Aorta (tissue), 5 donors: Measurements from ENCODE around the gene GPC5. TPM values are rescaled to one million over a fixed set of nuclear protein-coding genes. Genes with fewer than 3 reads are reported as not detected.
"Not testable (repeated sequence)": the region's sequence is repeated elsewhere in the genome, so short reads cannot be mapped to it uniquely, and the experiment has no call there.

ENCODE experiments used
- ATAC-seq: fragments of 200-7000 bp; cut with Tn5 transposase; one replicate; pipeline ENCODE4 v1.9.1; 2022; ENCODE audit warnings: moderate library complexity; ENCODE audit not compliant: low FRiP score
- DNase-seq, 2 donors: peaks; one replicate each; pipeline ENCODE4 v3.0.0-alpha.2; 2020
- H3K27ac ChIP-seq, 2 donors: one replicate each; pipeline ENCODE4 v1.5.1; 2013; ENCODE audit warnings: low read length in 2 of 2, mild to moderate bottlenecking in 2 of 2, moderate library complexity in 2 of 2, control low read depth in 1 of 2, inconsistent platforms in 1 of 2, low read depth in 1 of 2
- H3K27me3 ChIP-seq, 2 donors: one replicate each; pipeline ENCODE4 v1.6.1; 2013; ENCODE audit warnings: control low read depth in 1 of 2, low read length in 1 of 2, mild to moderate bottlenecking in 1 of 2, moderate library complexity in 1 of 2; ENCODE audit not compliant: insufficient read depth in 2 of 2, control insufficient read depth in 1 of 2
- H3K36me3 ChIP-seq, 2 donors: one replicate each; pipeline ENCODE4 v1.6.1; 2013; ENCODE audit warnings: control low read depth in 1 of 2, low read length in 1 of 2, mild to moderate bottlenecking in 1 of 2; ENCODE audit not compliant: insufficient read depth in 2 of 2, control insufficient read depth in 1 of 2
- H3K4me1 ChIP-seq, 2 donors: one replicate each; pipeline ENCODE4 v1.6.1; 2013; ENCODE audit warnings: low read length in 2 of 2, control low read depth in 1 of 2, mild to moderate bottlenecking in 1 of 2, moderate library complexity in 1 of 2; ENCODE audit not compliant: insufficient read depth in 2 of 2, control insufficient read depth in 1 of 2
- H3K4me3 ChIP-seq, 2 donors: one replicate each; pipeline ENCODE4 v1.5.1; 2013; ENCODE audit warnings: low read length in 2 of 2, control low read depth in 1 of 2, mild to moderate bottlenecking in 1 of 2
- H3K9me3 ChIP-seq: one replicate; pipeline ENCODE4 v1.6.1; 2013; ENCODE audit warnings: mild to moderate bottlenecking, low read length; ENCODE audit not compliant: control insufficient read depth
- WGBS, 2 donors: extraction: QIAGEN DNeasy Blood & Tissue Kit; methylation state at CpG; one replicate each; pipeline ENCODE4 v1.1.7; 2013; 5-methylcytosine and 5-hydroxymethylcytosine counted together
- intact Hi-C, 2 donors: fragments of 100-400 bp; cut with DNase I; formaldehyde crosslinking; loops; one replicate each; pipeline versions ENCODE4 v1.14.2 to v1.15.0; 2022
- long read RNA-seq, 2 donors: library from polyadenylated mRNA; unstranded; transcript quantifications; one replicate each; pipeline ENCODE4 v2.0.0, GENCODE V29; 2020 to 2021
- polyA plus RNA-seq, 2 donors: library from polyadenylated mRNA; stranded (reverse); fragments of 200-250 nt; gene quantifications; one replicate each; pipeline ENCODE4 v1.2.3, GENCODE V29; 2013
- total RNA-seq, 2 donors: library from RNA; stranded (reverse); fragmentation: NEBNext Ultra II Directional; extraction: Animal tissue kit (Norgen Biotek cat#: 25700); gene quantifications; one replicate each; pipeline ENCODE4 v1.2.1, GENCODE V29; 2021
- donor health status: healthy with polysubstance abuse.
- donor health status: Bipolar disorder and iron deficiency.
- donor health status: DM: no; HTN: no; CAD: no.
- donor health status: DM: no; HTN: no; CAD: no.
- donor health status: DM: yes; HTN: yes; CAD: no.

GPC5 gene
- total RNA-seq (1 to 10 TPM in 1 of 2 donors, under 1 TPM in 1; 0.97 to 1.5 TPM), polyA plus RNA-seq (not detected)
- long read RNA-seq, donor 1, partial matches to known transcripts, result 0 of 2 reads
- long read RNA-seq, donor 1, other reads (novel, unspliced or antisense), result 2 of 2 reads
- long read RNA-seq, donor 2, partial matches to known transcripts, result 0 of 6 reads
- long read RNA-seq, donor 2, other reads (novel, unspliced or antisense), result 6 of 6 reads

DNA sequence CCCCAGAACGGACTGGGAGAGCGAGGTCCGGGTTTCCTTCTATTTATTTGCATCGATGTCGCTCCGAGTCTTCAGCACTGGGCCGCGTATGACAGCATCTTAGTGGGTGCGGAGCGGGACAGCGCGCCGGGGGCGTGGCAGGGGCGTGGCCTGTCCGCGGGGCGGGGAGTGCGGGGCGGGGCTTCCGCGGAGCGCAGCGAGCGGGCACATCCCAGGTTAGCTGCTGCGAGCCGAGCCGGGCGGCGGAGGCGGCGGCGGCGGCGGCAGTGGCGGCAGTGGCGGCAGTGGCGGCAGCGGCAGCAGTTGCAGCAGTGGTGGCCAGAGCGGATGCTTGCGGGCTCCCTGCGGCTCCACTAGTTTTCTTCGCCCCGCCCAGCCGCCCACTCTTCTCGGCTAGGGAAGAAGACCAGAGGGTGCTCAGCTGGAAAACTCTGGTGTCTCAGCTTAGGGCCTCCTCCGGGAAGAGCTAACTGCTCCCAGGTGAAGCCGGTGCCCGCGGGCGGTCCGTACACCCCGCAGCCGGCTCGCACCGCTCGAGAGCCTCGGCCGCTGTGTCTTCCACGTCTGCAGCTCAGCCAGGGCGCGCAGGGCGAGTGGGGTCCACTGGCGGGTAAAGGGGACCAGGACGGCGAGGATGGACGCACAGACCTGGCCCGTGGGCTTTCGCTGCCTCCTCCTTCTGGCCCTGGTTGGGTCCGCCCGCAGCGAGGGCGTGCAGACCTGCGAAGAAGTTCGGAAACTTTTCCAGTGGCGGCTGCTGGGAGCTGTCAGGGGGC is at the start of gene GPC5:
Gene GPC5 (plus strand): TSS at position 209 of the 776 bp plus-strand sequence.
- Histone ChIP-seq H3K36me3 (no peaks in the 10 kb centered on the region), H3K27ac (no peak within 1 kb of the TSS), H3K9me3 (no peaks in the 10 kb centered on the region), H3K4me3 (peak within 1 kb of the TSS; percentile 1 to 33), H3K27me3 (no peaks in the 10 kb centered on the region), H3K4me1 (no peaks in the 10 kb centered on the region)
- DNase-seq, result peak; percentile 71 to 93
- 1% methylated on average over 51 to 76 of the region's 76 CpGs for WGBS, 2 donors
- intact Hi-C loops, result loop anchor here in 1 of 2 donors (5.0 kb wide), 1 partner anchor 51 kb away; the partner anchor contains the start of gene MIR17HG
- ATAC-seq, result peak; percentile 94

DNA sequence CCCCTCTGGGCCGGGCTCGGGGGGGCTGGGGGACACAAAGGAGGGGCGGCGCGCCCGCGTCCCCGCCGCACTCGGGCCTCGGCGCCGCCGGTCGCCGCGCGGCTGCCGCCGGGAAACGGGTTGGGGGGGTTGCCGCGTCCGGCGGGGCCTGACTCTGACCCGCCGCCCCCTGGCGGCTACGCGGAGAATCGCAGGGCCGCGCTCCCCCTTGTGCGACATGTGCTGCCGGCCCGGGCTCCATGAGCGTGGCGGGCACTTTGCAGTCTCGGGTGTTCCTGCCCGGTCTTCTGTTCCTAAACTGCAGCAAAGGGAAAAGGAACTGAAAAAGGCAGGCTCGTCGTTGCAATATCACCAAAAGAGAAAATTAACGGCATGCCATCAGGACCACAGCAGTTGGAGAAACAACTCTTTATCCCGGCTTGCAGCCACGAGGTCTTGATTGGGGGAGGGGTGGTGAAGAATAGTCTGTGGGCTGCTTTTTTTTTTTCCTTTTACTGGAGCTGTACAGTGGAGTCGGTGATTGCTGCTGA is 49.5 kb upstream of the GPC5 start:
- ATAC-seq, result peak; percentile 95
- H3K36me3 ChIP-seq, result peaks cover 2% of the 10 kb centered on the region in 2 donors
- intact Hi-C loops, result loop anchor here in 1 of 2 donors (5.0 kb wide), 1 partner anchor 48 kb away; the partner anchor contains the start of gene GPC5

DNA sequence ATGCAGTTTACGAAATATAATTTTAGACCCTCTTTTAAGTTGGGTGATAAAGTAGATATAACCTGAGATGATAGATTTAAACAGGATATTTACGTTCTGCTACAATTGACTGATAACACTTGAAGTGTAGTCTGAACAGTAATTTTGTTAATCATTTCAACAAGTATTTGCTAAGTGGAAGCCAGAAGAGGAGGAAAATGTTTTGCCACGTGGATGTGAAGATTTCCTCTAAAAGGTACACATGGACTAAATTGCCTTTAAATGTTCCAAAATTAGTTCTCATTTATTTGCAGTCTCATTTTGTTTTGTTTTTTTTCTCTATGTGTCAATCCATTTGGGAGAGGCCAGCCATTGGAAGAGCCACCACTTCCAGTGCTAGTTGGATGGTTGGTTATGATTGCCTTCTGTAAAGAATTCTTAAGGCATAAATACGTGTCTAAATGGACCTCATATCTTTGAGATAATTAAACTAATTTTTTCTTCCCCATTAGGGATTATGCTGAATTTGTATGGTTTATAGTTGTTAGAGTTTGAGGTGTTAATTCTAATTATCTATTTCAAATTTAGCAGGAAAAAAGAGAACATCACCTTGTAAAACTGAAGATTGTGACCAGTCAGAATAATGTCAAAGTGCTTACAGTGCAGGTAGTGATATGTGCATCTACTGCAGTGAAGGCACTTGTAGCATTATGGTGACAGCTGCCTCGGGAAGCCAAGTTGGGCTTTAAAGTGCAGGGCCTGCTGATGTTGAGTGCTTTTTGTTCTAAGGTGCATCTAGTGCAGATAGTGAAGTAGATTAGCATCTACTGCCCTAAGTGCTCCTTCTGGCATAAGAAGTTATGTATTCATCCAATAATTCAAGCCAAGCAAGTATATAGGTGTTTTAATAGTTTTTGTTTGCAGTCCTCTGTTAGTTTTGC is 48.2 kb upstream of the GPC5 start:
- Histone ChIP-seq H3K27me3 (no peaks in the 10 kb centered on the region), H3K4me3 (no peak overlapping the region), H3K9me3 (no peaks in the 10 kb centered on the region), H3K36me3 (peaks cover 2% of the 10 kb centered on the region in 2 donors), H3K4me1 (peaks cover 0 to 2% of the 10 kb centered on the region in 2 donors), H3K27ac (no peak overlapping the region)
- 75 to 81% methylated on average over 5 of the region's 5 CpGs for WGBS, 2 donors
- ATAC-seq (no peak), DNase-seq (no peak)
- intact Hi-C loops, result loop anchor here in 1 of 2 donors (5.0 kb wide), 1 partner anchor 47 kb away; the partner anchor contains the start of gene GPC5

More for the DNA sequence above, 49.5 kb upstream of the GPC5 start:
- H3K9me3 ChIP-seq, result no peaks in the 10 kb centered on the region
- peaks cover 0 to under 1% of the 10 kb centered on the region in 2 donors for H3K4me1 ChIP-seq
- 0 to 1% methylated on average over 34 to 46 of the region's 46 CpGs for WGBS, 2 donors
- DNase-seq, result peak; percentile 95 to 98
- peak overlapping the region in 1 of 2 donors; percentile 73 for H3K27ac ChIP-seq
- H3K4me3 ChIP-seq, result peak overlapping the region; percentile 88 to 100
- H3K27me3 ChIP-seq, result no peaks in the 10 kb centered on the region

DNA sequence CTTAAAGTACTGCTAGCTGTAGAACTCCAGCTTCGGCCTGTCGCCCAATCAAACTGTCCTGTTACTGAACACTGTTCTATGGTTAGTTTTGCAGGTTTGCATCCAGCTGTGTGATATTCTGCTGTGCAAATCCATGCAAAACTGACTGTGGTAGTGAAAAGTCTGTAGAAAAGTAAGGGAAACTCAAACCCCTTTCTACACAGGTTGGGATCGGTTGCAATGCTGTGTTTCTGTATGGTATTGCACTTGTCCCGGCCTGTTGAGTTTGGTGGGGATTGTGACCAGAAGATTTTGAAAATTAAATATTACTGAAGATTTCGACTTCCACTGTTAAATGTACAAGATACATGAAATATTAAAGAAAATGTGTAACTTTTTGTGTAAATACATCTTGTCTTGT is 47.3 kb upstream of the GPC5 start:
- 93 to 95% methylated on average over 5 of the region's 5 CpGs for WGBS, 2 donors
- DNase-seq (no peak), ATAC-seq (no peak)
- no peaks in the 10 kb centered on the region for H3K27me3 ChIP-seq
- H3K36me3 ChIP-seq, result peaks cover 2% of the 10 kb centered on the region in 2 donors
- H3K4me1 ChIP-seq, result peaks cover 0 to 2% of the 10 kb centered on the region in 2 donors
- no peak overlapping the region for H3K4me3 ChIP-seq
- no peaks in the 10 kb centered on the region for H3K9me3 ChIP-seq
- no peak overlapping the region for H3K27ac ChIP-seq
- intact Hi-C loops, result no loop called here

DNA sequence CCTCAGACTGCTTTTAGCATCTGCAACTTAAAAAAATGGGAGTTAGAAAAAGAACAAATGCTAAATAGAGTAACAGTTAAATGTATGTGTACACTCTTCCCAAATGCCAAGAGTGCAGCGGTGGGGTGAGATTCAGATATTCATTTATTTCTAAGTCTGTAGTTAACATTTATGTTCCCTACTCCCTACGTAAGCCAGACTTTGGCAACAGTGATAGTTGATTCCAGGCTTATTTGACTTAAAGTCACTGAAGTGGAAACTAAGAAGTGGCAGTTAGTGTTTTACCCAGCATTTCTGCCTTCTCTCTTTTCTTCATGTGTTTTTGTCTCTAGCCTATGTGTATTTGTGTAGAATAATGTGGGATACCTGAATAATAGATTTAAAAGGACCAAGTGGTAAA is 46.4 kb upstream of the GPC5 start:
- ATAC-seq (no peak), DNase-seq (no peak)
- intact Hi-C loops, result no loop called here
- Histone ChIP-seq H3K27me3 (no peaks in the 10 kb centered on the region), H3K4me3 (no peak overlapping the region), H3K4me1 (peaks cover 0 to 2% of the 10 kb centered on the region in 2 donors), H3K27ac (no peak overlapping the region), H3K36me3 (peaks cover 2% of the 10 kb centered on the region in 2 donors), H3K9me3 (no peaks in the 10 kb centered on the region)
- WGBS, 2 donors, result 59 to 76% methylated on average over 2 of the region's 2 CpGs

DNA sequence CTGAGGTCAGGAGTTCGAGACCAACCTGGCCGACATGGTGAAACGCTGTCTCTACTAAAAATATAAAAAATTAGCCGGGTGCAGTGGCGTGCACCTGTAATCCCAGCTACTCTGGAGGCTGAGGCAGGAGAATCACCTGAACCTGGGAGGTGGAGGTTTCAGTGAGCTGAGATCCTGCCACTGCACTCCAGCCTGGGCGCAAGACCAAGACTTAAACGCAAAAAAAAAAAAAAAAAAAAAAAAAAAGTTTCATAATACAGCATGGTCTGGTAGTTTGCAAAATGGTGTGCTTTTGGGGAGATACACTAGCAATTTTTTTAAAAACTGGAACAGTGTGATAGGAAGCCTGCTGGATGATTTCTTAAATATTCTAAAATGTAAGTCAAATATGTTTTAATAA is 45.5 kb upstream of the GPC5 start:
- DNase-seq, ATAC-seq, H3K9me3 ChIP-seq, H3K27me3 ChIP-seq, H3K4me3 ChIP-seq, H3K4me1 ChIP-seq, H3K36me3 ChIP-seq, intact Hi-C loops, H3K27ac ChIP-seq: not testable (repeated sequence)
- 71 to 81% methylated on average over 7 of the region's 7 CpGs for WGBS, 2 donors

DNA sequence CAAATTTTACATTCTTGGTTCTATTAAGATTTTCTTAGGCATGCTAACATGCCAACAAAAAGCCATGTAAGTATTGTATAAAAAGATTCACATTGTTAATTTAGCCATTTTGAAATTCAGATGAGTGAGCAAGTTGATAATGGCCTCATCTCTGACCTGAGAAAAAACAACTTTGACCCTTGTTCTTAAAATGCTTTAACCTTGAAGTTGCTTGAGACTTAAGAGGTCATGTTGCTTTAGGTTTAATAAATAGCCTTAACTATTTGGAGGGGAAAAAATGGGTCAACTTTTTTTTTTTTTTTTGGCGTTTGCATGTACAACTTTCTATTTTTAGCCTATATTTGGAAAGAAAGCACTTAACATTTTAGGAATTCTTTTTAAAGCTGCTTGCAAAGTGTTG is 44.9 kb upstream of the GPC5 start:
- Histone ChIP-seq H3K4me1 (peaks cover 2 to 3% of the 10 kb centered on the region in 2 donors), H3K4me3 (no peak overlapping the region), H3K27ac (no peak overlapping the region), H3K36me3 (peaks cover 2% of the 10 kb centered on the region in 2 donors), H3K9me3 (no peaks in the 10 kb centered on the region), H3K27me3 (no peaks in the 10 kb centered on the region)
- intact Hi-C loops, result no loop called here
- no peak for ATAC-seq
- WGBS, 2 donors, result 5 to 6% methylated on average over 1 of the region's 1 CpG
- DNase-seq, result no peak
